NCI-H1694 (cell line): ENCODE measurements around the gene ZNF772.

Experiments used
- DNase-seq: peaks from one replicate; lab custom pipeline; 2025; lab: John Stamatoyannopoulos, UW

ZNF772 gene

GRCh38 chr19:57435062-57435978 lies 42.0 kb downstream of the ZNF772 start, which contains the start of gene ZNF749:
Gene ZNF749, plus strand, starts transcription at chr19:57435325. Its CDS starts 254 bp downstream, at chr19:57435579.
- peak; percentile 99 for DNase-seq

GRCh38 chr19:57434386-57435061 lies 42.8 kb downstream of the ZNF772 start:
- DNase-seq, result no peak

GRCh38 chr19:57421037-57421436 lies 56.3 kb downstream of the ZNF772 start:
- no peak for DNase-seq

- no peak for DNase-seq
Observed at GRCh38 chr19:57419439-57419838, 57.9 kb downstream of the ZNF772 start.
